Large intestine (tissue), 3 donors: Measurements from ENCODE around the gene PLSCR3. TPM values are rescaled to one million over a fixed set of nuclear protein-coding genes. Genes with fewer than 3 reads are reported as not detected.
A peak's percentile ranks its signal among the peaks of the same experiment; 100 is the strongest.

Source experiments
- DNase-seq, 2 donors: peaks; one replicate each; pipeline versions ENCODE4 v3.0.0 to v3.0.0-alpha.2; 2013
- H3K27ac ChIP-seq: one replicate; pipeline ENCODE4 v1.5.1; 2013; ENCODE audit warnings: low read length
- H3K27me3 ChIP-seq: 2 replicates; pipeline ENCODE4 v1.6.1; 2013; ENCODE audit warnings: low read length; ENCODE audit not compliant: control insufficient read depth, insufficient read depth
- H3K36me3 ChIP-seq: 2 replicates; pipeline ENCODE4 v1.6.1; 2013; ENCODE audit warnings: low read length; ENCODE audit not compliant: control insufficient read depth, insufficient read depth
- H3K4me1 ChIP-seq: one replicate; pipeline ENCODE4 v1.6.1; 2013; ENCODE audit warnings: low read length; ENCODE audit not compliant: control insufficient read depth, insufficient read depth
- H3K4me3 ChIP-seq: one replicate; pipeline ENCODE4 v1.5.1; 2013; ENCODE audit warnings: low read length
- H3K9me3 ChIP-seq: one replicate; pipeline ENCODE4 v1.6.1; 2013; ENCODE audit warnings: mild to moderate bottlenecking, low read depth, low read length, moderate library complexity; ENCODE audit not compliant: control insufficient read depth
- WGBS: methylation state at CpG from one replicate; pipeline ENCODE4 v1.1.5; 2013; ENCODE audit warnings: low lambda C conversion rate; ENCODE audit not compliant: insufficient coverage; 5-methylcytosine and 5-hydroxymethylcytosine counted together
- polyA plus RNA-seq: library from polyadenylated mRNA; unstranded; fragments of 120-200 nt; gene quantifications from one replicate; pipeline ENCODE4 v1.2.1, GENCODE V29; 2013

Gene PLSCR3
- polyA plus RNA-seq, 1 donor = 16.9 TPM

- peak in 1 of 2 donors; percentile 25 for DNase-seq
- Histone ChIP-seq H3K4me3 (peak overlapping the region; percentile 99), H3K9me3 (no peaks in the 10 kb centered on the region), H3K36me3 (peaks cover 33% of the 10 kb centered on the region), H3K27ac (no peak overlapping the region), H3K27me3 (peaks cover 7% of the 10 kb centered on the region), H3K4me1 (peaks cover 16% of the 10 kb centered on the region)
- WGBS = no CpG with 5 or more reads among the region's 42 CpGs
These were observed 1.4 kb downstream of the PLSCR3 start for GRCh38 chr17:7392696-7393612.

- DNase-seq = no peak
- Histone ChIP-seq H3K9me3 (no peaks in the 10 kb centered on the region), H3K27me3 (peaks cover 7% of the 10 kb centered on the region), H3K4me3 (no peak overlapping the region), H3K27ac (no peak overlapping the region), H3K4me1 (peaks cover 16% of the 10 kb centered on the region), H3K36me3 (peaks cover 44% of the 10 kb centered on the region)
- no CpG with 5 or more reads among the region's 2 CpGs for WGBS
These were observed 3.0 kb downstream of the PLSCR3 start for GRCh38 chr17:7391307-7391706.

- H3K27ac ChIP-seq = no peak overlapping the region
- no peak overlapping the region for H3K4me3 ChIP-seq
- H3K27me3 ChIP-seq = peaks cover 7% of the 10 kb centered on the region
- H3K36me3 ChIP-seq = peaks cover 47% of the 10 kb centered on the region
- no CpG with 5 or more reads among the region's 19 CpGs for WGBS
- DNase-seq = no peak
- peaks cover 16% of the 10 kb centered on the region for H3K4me1 ChIP-seq
- no peaks in the 10 kb centered on the region for H3K9me3 ChIP-seq
These were observed 4.1 kb downstream of the PLSCR3 start for GRCh38 chr17:7389924-7390910.

- H3K9me3 ChIP-seq = no peaks in the 10 kb centered on the region
- H3K4me3 ChIP-seq = no peak overlapping the region
- DNase-seq = no peak
- peaks cover 16% of the 10 kb centered on the region for H3K27me3 ChIP-seq
- peaks cover 50% of the 10 kb centered on the region for H3K36me3 ChIP-seq
- H3K27ac ChIP-seq = no peak overlapping the region
- WGBS = no CpG with 5 or more reads among the region's 10 CpGs
- peaks cover 8% of the 10 kb centered on the region for H3K4me1 ChIP-seq
These were observed 5.5 kb downstream of the PLSCR3 start for GRCh38 chr17:7388856-7389255.

- Histone ChIP-seq H3K4me3 (peak overlapping the region; percentile 17), H3K9me3 (peaks cover 3% of the 10 kb centered on the region), H3K27me3 (peaks cover 45% of the 10 kb centered on the region), H3K36me3 (peaks cover 37% of the 10 kb centered on the region), H3K27ac (no peak overlapping the region), H3K4me1 (peaks cover 11% of the 10 kb centered on the region)
- WGBS = 80% methylated on average over 2 of the region's 23 CpGs
- no peak for DNase-seq
These were observed 9.7 kb downstream of the PLSCR3 start for GRCh38 chr17:7384489-7385081.

- no CpG with 5 or more reads among the region's 65 CpGs for WGBS
- Histone ChIP-seq H3K27me3 (peaks cover 45% of the 10 kb centered on the region), H3K36me3 (peaks cover 30% of the 10 kb centered on the region), H3K4me1 (peaks cover 11% of the 10 kb centered on the region), H3K27ac (no peak overlapping the region), H3K4me3 (peak overlapping the region; percentile 17), H3K9me3 (peaks cover 3% of the 10 kb centered on the region)
- peak in 1 of 2 donors; percentile 74 for DNase-seq
These were observed 10.4 kb downstream of the PLSCR3 start for GRCh38 chr17:7383742-7384488.

- WGBS = no CpG with 5 or more reads among the region's 11 CpGs
- Histone ChIP-seq H3K4me3 (no peak overlapping the region), H3K27me3 (peaks cover 45% of the 10 kb centered on the region), H3K9me3 (peaks cover 3% of the 10 kb centered on the region), H3K4me1 (peaks cover 11% of the 10 kb centered on the region), H3K27ac (no peak overlapping the region), H3K36me3 (peaks cover 24% of the 10 kb centered on the region)
- no peak for DNase-seq
These were observed 11.0 kb downstream of the PLSCR3 start for GRCh38 chr17:7383371-7383741.

- WGBS = no CpG with 5 or more reads among the region's 10 CpGs
- Histone ChIP-seq H3K4me1 (peaks cover 11% of the 10 kb centered on the region), H3K9me3 (peaks cover 3% of the 10 kb centered on the region), H3K27me3 (peaks cover 45% of the 10 kb centered on the region), H3K36me3 (peaks cover 20% of the 10 kb centered on the region), H3K27ac (no peak overlapping the region), H3K4me3 (no peak overlapping the region)
- no peak for DNase-seq
These were observed 11.4 kb downstream of the PLSCR3 start for GRCh38 chr17:7382901-7383300.

- Histone ChIP-seq H3K27ac (peak within 1 kb of the TSS; percentile 15), H3K4me1 (peaks cover 11% of the 10 kb centered on the region), H3K4me3 (peak within 1 kb of the TSS; percentile 63), H3K27me3 (peaks cover 45% of the 10 kb centered on the region), H3K36me3 (peaks cover 9% of the 10 kb centered on the region), H3K9me3 (peaks cover 3% of the 10 kb centered on the region)
- peak in 1 of 2 donors; percentile 70 for DNase-seq
- WGBS = no CpG with 5 or more reads among the region's 52 CpGs
These were observed 13.3 kb downstream of the PLSCR3 start, which contains the start of gene TNK1 for GRCh38 chr17:7380855-7381683. Gene TNK1 (plus strand): TSS chr17:7381089. CDS start chr17:7382927, 1,838 bp downstream.
